GM18502 (cell line): ENCODE data around the gene PNRC1.
"Not testable (repeated sequence)": the region's sequence is repeated elsewhere in the genome, so short reads cannot be mapped to it uniquely, and the experiment has no call there.

Experiments
- ATAC-seq: cut with Tn5 transposase; IDR thresholded peaks from one replicate; pipeline ENCODE4 v1.9.1; 2021; ENCODE audit warnings: mild to moderate bottlenecking; ENCODE audit not compliant: unreplicated experiment, poor library complexity

Gene PNRC1

GRCh38 chr6:89080281-89081128 is at the start of gene PNRC1:
TSS of gene PNRC1 (plus strand) at chr6:89080751. CDS start at chr6:89080895, 144 bp downstream.
- peak; percentile 76 for ATAC-seq

GRCh38 chr6:89032599-89032998 is 48.0 kb upstream of the PNRC1 start:
- no peak for ATAC-seq

- ATAC-seq: no peak
These were observed 47.1 kb upstream of the PNRC1 start for GRCh38 chr6:89033461-89033860.

- not testable (repeated sequence) for ATAC-seq
These were observed 46.4 kb upstream of the PNRC1 start for GRCh38 chr6:89034116-89034515.

GRCh38 chr6:89034586-89035251 is 45.8 kb upstream of the PNRC1 start:
- ATAC-seq: no peak

GRCh38 chr6:89035252-89036101 is 45.1 kb upstream of the PNRC1 start:
- no peak for ATAC-seq

- ATAC-seq: no peak
These were observed 43.2 kb upstream of the PNRC1 start for GRCh38 chr6:89037141-89037900.

GRCh38 chr6:89037901-89038293 is 42.7 kb upstream of the PNRC1 start:
- ATAC-seq: not testable (repeated sequence)

- ATAC-seq: no peak
These were observed 37.9 kb upstream of the PNRC1 start for GRCh38 chr6:89042664-89043063.

- no peak for ATAC-seq
These were observed 36.1 kb upstream of the PNRC1 start for GRCh38 chr6:89044328-89045010.

- ATAC-seq: no peak
These were observed 35.6 kb upstream of the PNRC1 start for GRCh38 chr6:89045011-89045387.

- ATAC-seq: no peak
These were observed 35.0 kb upstream of the PNRC1 start for GRCh38 chr6:89045576-89045975.

GRCh38 chr6:89047473-89047872 is 33.1 kb upstream of the PNRC1 start:
- ATAC-seq: no peak

- ATAC-seq: no peak
These were observed 32.1 kb upstream of the PNRC1 start for GRCh38 chr6:89048288-89048923.

- ATAC-seq: no peak
These were observed 31.6 kb upstream of the PNRC1 start for GRCh38 chr6:89048985-89049384.

GRCh38 chr6:89050155-89050554 is 30.4 kb upstream of the PNRC1 start:
- ATAC-seq: no peak

- no peak for ATAC-seq
These were observed 29.9 kb upstream of the PNRC1 start for GRCh38 chr6:89050697-89051096.

GRCh38 chr6:89051676-89052075 is 28.9 kb upstream of the PNRC1 start:
- ATAC-seq: no peak

GRCh38 chr6:89054208-89054607 is 26.3 kb upstream of the PNRC1 start:
- ATAC-seq: no peak
